Fibroblast of upper back skin (primary cell): ENCODE measurements around the gene IFNA6.
"Not testable (repeated sequence)": the region's sequence is repeated elsewhere in the genome, so short reads cannot be mapped to it uniquely, and the experiment has no call there.

ENCODE experiments used
- DNase-seq: peaks from one replicate; pipeline ENCODE4 v3.0.0-alpha.2; 2013

IFNA6 gene

DNA sequence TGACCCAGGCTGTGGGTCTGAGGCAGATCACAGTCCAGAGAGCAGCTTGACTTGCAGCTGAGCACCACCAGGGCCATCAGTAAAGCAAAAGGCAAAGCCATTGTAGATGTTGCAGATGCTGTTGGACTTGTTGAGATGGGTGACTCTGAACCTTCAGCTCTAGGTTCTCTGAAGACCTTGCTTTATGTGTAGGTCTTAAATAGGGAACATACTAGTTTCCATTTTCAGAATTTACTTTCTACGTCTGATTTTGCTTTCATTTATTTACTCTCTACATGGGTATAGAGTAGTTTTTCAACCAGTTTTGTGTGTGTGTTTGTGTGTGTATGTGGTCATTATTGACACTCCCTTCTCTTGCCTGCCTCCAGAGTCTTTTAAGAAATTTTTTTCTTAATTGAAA is at the start of gene IFNA6:
TSS of gene IFNA6 (minus strand) at position 101 of the 400 bp plus-strand sequence. CDS start at position 101, 0 bp downstream.
- no peak for DNase-seq

DNA sequence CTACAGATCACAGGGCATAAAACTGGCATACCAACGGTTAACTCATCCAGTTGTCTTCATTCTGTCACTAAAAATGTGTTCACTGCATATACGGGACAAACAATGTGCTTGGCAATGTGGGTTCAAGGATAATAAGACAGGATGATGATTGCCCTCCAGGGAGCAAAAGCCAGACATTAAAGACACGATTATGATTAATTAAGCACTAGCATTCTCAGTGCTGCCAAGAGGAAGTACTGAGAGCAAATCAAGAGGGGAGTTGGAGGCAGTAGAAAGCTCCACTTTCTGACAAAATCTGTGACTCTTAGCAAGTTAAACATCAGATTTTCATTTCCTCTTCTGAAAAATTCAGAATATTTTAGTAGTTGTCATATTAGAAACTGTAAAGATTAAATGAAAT is 49.3 kb upstream of the IFNA6 start:
- no peak for DNase-seq

DNA sequence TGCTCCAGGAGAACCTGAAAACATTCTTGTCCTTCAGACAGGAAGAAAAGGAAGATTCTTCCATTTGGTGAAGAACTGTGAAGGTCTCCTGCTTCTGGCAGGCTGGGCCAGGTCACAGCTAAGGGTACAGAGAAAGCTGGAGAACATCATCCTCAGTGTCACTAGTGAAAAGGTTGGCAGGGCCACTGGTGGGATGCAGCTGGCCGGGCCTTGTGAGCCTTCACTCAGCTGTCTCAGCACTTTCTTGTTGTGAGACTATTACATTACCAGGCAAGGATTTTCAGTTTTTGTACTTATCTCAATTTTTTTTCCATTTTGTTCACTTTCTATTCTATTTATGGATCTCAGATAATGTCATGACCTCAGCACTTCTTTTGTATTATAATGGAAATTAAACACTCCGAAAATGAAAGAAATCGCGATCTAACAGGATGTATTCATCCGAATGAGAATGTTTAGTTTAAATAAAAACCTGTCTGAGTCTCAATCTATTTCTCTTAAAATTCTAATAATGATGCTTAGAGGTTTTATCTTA is 48.3 kb upstream of the IFNA6 start:
- DNase-seq, result no peak

DNA sequence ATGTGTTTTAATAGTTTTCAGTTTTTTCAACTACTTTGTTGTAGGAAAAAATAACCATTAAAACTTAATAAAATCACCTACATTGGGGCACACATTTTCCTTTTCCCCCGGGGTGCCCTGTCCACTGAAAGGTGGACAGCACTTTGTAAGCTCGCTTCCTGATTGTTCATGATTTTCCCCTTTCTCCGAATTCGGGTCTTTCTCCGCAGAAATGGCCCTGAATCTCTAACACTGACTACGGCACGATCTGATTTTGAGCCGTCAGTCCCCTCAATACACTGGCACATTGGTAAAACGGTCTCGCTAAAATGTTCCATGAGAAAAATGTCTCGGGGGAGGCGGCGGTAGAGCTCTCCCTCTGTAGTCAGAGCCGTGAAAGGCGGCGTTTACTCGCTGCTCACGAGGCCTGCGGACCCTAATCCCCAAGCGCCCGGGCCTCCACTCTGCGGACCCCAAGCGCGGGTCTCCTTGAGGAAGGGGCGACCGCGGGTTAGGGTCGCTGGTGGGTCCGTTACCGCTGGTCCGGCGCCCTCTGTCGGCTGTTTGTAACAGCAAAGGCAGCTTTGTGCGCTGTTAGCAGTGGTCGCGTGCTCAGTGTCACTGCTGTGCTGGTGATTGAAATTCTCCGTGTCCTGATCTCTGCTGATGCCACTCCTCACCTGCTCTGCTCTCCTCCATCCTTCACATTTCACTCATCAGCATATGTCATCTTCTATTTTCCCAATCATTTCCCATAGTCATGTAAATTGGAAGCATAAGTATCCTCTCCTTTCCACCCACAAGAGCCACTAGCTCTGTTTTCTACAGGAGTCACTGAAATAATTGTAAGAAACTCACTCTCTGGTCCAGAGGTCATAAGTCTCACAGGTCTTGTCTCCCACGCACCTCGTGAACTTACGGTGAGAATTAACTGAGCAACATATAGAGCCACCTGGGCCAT is 45.4 kb upstream of the IFNA6 start:
- DNase-seq, result no peak

DNA sequence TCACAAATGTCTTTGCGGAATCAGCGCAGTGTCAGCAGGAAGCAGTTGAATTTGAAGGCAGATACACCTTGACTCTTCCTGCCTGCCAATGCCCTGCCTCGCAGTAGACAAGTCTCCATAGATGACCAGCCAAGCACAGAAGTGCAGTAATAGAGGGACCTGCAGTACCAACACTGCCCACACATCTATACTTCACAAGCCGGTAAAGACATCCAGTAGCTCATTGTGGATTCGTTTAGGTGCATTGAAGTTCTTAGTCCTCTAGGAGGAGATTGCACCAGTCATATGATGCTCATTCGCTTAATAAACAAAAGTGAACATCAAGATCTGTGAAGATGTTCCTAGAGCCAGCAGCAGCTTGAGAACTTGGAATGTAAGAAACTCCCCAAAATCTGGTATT is 41.6 kb upstream of the IFNA6 start:
- no peak for DNase-seq

DNA sequence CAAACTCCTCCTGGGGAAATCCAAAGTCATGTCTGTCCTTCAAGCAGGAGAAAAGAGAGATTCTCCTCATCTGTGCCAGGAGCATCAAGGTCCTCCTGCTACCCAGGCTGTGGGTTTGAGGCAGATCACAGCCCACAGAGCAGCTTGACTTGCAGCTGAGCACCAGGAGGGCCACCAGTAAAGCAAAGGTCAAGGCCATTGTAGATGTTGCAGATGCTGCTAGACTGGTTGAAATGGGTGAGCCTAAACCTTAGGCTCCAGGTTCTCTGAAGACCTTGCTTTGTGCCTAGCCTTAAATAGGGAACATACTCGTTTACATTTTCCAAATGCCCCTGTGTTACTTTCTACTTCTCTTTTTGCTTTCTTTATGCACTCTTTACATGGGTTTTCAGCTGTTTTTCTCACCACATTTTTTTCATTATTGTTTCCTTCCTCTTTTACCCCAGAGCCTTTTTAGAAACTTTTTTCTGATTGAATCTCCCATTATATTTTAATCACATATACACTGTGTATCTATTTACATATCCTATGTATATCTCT is 34.5 kb upstream of the IFNA6 start, which contains the start of gene IFNA2:
TSS of gene IFNA2 (minus strand) at position 268 of the 540 bp plus-strand sequence. CDS start at position 199, 69 bp downstream.
- DNase-seq, result no peak

DNA sequence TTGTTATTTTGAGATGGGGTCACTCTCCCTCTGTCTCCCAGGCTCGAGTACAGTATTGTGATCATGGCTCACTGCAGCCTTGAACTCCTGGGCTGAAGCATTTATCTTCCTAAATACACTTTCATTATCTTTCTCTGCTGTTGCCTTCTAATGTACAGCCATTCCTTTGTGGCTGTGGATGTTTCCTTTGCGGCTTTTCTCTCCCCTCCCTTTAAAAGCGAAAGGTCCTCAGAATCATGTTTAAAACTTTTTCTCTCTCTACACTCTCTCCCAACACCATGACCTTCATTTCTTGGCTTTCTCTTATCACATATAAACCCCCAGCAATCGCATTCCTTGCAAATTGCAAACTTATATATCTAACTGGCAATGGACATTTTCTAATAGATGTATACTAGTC is 32.9 kb upstream of the IFNA6 start:
- DNase-seq, result no peak

DNA sequence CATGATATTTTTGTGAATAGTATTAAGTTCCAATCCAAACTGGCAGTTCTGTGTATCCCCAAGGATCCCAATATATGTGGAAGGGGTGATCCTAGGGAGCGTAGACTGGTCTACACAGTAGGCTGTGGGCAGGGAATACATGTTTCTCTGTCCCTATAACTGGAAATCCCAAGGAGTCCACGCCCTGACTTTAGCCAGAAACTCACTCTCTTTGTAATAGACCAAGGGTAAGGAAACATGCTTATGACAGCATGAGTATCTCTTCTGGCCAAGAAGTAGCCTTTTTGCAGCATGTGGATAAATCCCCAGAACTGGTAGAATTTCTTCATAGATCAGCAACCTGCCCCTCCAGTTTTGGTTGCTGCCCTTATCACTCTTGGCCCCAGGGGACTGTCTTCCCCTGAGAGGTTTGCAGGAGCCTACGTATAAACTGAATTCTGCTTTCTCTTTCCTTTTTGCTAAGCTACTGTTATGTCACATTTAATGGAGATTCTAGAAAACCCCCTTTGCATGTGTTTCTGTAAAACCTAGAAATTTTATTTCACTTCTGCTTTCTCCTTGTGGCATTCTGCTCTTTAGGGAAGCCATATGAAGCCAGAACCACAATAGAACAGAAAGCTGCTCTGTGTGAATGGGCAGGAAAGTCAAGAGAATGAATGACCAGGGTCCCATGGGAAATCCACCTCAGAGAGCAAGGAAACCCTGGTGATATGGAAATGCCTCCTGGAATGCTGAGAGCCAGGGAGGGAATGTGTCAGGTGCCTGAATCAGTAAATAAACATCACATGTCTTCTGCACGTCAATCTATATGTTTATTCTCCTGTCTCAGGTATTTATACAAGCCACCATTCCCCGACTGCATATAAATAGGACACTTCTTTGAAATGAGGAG is 31.0 kb upstream of the IFNA6 start:
- no peak for DNase-seq

DNA sequence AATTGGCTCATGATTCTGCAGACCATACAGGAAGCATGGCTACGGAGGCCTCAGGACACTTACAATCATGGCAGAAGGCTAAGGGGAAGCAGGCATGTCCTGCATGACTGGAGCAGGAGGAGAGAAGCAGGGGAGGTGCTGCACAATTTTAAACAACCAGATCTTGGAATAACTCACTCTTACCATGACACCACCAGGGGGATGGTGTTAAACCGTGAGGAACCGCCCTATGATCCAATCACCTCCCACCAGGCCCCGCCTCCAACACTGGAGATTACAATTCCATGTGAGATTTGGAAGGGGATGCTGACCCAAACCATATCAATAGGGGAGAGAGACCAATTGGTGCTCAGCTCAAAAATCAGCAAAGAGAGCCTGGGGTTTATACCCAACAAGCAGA is 20.8 kb upstream of the IFNA6 start:
- DNase-seq, result not testable (repeated sequence)

DNA sequence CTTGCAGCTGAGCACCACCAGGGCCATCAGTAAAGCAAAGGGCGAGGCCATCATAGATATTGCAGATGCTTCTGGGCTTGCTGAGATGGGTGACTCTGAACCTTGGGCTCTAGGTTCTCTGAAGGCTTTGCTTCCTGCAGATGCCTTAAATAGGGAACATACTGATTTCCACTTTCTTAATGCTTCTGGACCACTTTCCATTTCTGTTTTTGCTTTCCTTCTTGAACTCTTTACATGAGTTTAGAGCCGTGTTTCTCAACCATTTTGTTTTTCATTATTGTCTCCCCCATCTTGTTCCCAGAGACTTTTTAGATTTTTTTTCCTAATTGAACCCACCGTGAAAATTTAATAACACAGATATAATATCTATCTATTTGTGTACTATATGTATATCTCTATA is 17.3 kb upstream of the IFNA6 start, which contains the start of gene IFNA13:
TSS of gene IFNA13 (minus strand) at position 101 of the 400 bp plus-strand sequence. CDS start at position 54, 47 bp downstream.
- no peak for DNase-seq

DNA sequence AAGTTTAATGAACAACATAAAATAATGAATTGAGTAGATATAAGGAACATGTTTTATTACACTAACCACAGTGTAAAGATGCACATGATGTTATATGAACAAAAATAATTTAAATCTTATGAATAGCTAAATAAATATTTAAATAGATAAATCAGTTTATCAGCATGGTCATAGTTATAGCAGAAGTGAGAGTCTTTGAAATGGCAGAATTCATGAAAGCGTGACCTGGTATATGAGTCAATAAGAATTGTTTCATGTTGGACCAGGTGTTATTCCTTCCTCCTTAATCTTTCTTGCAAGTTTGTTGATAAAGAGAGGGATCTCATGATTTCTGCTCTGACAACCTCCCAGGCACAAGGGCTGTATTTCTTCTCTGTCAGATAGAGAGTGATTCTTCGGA is 16.5 kb upstream of the IFNA6 start:
- DNase-seq, result not testable (repeated sequence)

DNA sequence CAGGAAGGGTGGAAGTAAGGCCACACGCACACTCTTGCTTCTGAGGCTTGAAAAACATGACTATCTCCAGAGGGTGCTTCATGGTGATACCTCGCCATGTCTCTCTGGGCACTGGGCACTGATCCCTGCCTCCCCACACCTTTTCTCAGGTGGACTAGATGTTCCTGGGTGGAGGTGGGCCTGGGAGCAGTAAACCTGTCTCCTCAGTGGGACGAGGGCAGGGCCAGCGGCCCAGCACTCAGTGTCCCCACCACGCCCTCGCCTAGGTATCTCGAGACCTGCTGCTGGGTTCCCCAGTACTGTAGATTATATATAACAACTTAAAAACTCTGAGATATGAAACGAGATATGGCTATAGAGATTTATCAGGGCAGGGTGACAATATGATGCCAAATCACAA is 11.6 kb upstream of the IFNA6 start:
- no peak for DNase-seq

DNA sequence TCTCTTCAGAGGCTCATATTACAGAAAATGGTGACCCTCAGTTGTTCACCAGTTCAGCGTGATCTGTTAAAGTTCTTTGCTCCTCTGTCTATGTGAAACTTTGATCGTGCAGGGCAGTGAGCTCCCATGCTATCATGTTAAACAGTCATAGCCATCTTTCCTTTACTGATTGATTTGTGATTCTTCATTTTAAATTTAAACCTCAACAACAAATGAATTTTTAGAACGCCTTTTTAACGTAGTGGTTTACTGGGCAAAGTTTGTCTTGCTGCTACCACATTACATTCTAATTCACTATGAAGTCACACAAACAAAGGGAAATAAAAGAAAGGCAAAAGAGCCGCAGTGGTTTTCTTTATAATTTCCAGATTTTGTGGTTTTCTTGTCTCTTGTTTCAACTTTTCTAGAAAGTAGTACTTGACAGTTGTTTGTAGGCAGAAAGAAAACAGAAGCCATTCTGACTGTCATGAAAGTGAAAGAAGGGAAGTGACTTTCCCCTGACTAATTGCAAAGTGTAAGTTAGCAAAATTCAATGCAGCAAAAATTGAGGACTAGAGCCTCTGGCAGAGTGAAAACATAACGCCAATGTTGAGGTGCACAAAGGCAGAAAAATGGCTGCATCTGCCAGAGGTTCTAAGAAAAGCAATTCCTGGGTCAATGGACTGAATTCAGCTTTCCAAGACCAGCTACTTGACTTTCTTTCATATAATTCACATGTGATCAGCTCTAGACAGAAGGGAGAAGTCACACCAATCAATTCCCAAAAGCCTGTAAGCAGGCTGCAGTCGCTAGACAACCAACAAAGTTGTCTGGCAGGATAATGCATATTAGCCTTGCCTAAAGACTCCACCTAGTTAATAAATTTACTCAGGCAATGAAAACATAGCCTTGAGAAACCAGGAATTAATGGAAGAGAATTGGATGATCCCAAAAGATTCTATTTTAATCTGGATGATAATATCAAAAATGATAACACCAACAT is 7.1 kb upstream of the IFNA6 start:
- no peak for DNase-seq

DNA sequence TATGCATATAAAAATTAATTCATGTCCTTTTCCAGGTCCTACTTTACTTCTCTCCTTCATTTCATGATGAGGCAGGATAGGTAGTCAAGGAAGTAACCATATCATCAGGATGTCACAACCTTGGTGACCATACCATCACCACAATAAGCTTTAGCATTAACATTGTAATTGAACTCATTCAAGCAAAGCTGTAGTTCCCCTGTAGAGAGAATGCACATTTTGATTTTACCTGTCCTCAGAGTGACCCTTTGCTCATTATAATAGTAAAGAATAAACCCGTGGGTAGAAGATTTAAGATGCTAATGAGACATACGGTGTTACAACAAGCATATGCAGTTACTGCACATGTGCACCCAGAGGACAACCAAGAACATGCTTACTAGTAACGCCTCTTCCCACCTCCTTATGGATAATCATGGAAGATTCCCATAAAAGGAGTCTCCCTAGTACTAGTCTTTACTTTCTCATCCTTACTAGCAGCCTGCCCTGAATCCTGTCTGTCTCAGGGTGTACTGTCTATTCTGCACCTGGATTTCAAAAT is 2.2 kb downstream of the IFNA6 start:
- DNase-seq, result no peak

DNA sequence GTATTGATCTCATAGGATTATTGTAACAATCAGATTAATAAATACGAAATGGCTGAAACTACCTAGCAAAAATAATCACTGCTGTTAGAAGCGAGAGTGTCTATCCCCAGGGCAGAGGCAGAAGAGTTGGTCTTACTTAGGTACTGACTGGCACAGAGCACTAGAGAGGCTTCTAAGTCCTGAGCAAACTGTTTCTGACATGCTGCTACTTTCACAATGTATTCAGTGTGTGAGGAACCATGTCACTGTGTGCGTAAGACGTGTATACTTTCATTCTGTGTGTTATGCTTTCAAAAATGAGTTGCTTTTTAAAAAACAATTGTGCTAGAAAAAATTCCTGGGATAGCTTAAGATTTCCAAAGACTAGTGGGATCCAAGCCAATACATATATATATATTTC is 10.0 kb downstream of the IFNA6 start:
- no peak for DNase-seq

DNA sequence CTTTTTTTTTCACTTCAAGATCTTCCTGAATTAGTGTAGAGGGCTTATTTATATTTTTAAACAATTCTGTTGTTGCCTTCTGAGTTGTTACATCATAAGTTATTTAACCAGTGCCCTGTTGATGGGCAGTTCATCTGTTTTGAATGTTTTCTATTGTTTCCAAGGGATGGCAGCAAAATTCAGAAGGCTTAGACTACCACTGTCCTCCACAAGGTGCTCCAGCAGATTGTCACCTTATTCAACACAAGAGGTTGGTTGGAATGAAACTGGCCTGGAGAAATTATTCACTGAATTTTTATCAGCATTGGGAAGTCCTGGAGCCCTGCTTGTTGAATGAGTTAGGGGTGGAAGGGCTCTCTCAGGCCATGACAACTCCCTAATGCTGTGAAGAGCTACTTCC is 14.2 kb downstream of the IFNA6 start:
- DNase-seq, result no peak

DNA sequence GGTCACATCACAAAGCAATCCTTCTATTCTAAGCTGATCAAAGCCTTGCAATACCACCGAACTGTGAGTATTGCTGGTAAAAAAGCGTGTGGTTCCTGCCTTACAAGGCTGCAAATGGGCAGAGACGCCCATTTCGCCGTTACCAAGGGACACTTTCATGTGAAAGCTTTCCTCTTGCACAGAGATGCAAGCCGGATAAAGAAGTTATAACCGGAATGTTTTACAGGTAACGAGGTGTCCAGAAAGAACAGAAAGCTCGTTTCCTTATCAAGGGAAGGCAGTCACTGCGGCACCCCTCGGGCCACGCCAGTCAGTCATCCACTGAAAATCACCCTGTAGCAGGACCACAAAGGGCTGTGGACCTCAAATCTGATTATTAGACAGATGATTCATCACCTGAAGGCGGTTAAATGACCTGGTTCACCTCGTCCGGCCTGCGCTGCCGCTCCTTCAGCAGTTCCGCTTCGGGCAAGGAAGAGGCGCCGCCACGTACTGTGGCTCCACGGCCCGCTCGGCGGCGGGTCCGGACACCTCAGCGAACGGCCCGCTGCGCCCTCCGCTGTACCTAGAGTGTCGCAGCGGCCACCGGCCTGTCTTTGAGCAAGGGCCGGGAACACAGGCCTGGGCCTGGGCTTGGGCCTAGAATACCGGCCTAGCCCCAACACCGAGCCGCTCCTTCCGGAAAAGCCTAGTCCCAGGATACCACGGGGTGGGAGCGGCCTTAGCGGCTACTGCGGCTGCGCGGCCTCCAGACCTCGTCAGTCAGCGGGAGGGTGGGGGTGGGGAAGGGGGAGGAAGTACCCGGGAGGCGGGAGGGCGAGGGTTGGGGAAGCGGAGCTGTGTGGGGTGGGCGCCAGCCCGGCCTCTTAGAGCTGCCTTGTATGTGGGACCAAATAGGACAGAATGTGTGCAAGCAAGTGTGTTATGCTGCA is 15.7 kb downstream of the IFNA6 start, which contains the start of gene KLHL9:
TSS of gene KLHL9 (minus strand) at position 704 of the 932 bp plus-strand sequence. CDS start at position 159, 545 bp downstream.
- peak; percentile 93 for DNase-seq

DNA sequence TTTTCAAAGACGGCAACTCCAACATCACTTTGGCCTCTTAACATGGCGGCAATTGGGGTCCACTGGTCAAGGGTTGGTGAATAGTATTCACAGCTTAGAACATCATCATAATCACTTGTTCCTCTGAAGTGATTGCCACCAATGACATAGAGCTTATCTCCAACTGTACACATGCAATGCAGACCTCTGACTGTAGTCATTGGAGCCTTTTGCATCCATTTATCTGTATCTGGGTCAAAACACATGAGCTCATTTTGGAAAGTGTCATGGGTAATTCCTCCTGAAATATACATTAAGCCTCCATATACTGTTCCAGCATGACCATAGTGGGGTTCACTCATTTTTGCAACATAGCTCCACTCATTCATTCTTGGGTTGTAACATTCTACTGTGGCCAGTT is 17.5 kb downstream of the IFNA6 start:
- no peak for DNase-seq

DNA sequence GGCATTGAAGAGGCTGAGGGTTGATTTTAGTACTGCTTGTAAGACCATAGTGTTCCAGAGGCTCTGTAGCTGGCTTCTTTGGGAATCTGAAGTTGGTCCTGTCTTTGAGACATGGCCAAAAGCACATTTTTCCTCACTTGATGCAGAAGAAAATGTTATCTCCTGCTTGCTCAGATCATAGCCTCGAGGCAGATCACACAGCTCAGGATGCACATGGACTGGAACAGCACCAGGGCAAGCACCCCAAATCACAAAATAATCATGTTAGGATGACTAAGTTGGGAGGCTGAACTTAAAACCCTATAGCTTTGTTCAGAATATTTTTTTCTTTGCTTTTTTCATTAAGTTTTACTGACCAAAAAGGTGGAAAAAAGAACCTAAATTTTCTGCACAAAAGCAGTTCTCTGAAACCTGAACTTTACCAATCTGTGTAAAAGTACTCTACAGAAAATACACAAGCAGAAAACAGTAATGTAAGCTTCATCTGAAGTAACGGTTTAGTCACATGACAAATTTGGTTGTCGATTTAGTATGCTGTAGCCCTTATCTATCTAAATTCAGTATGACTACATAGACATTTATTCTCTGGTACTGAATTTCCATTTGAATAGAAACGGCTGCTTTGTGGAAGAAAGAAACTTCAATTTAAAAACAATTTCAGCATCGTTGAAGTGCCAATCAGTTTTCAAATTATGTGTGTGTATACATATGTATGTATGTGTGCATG is 18.8 kb downstream of the IFNA6 start:
- no peak for DNase-seq
